Inferior parietal cortex (tissue), 1 donor: Measurements from ENCODE around the gene RANBP3.
"Not testable (repeated sequence)": the region's sequence is repeated elsewhere in the genome, so short reads cannot be mapped to it uniquely, and the experiment has no call there.

Experiments
- DNase-seq: peaks from one replicate; pipeline ENCODE4 v3.0.0-alpha.2; 2016; ENCODE audit errors: extremely low spot score

Gene RANBP3

GRCh38 chr19:5903624-5904351 is 74.2 kb downstream of the RANBP3 start, which contains the start of gene NDUFA11:
Gene NDUFA11 (minus strand): TSS chr19:5903790. CDS start chr19:5903708, 82 bp downstream.
- peak; percentile 92 for DNase-seq

GRCh38 chr19:5903056-5903623 is 74.8 kb downstream of the RANBP3 start:
- DNase-seq, result no peak

GRCh38 chr19:5900976-5901375 is 77.0 kb downstream of the RANBP3 start:
- DNase-seq, result no peak

- DNase-seq, result no peak
These were observed 78.0 kb downstream of the RANBP3 start for GRCh38 chr19:5899728-5900526.

GRCh38 chr19:5897189-5897969 is 80.6 kb downstream of the RANBP3 start:
- DNase-seq, result no peak

- DNase-seq, result no peak
These were observed 81.4 kb downstream of the RANBP3 start for GRCh38 chr19:5896365-5897076.

GRCh38 chr19:5895890-5896289 is 82.0 kb downstream of the RANBP3 start:
- no peak for DNase-seq

GRCh38 chr19:5895409-5895808 is 82.5 kb downstream of the RANBP3 start:
- DNase-seq, result no peak

GRCh38 chr19:5894704-5895349 is 83.1 kb downstream of the RANBP3 start:
- DNase-seq, result no peak

GRCh38 chr19:5893907-5894703 is 83.8 kb downstream of the RANBP3 start:
- DNase-seq, result no peak

GRCh38 chr19:5893296-5893903 is 84.5 kb downstream of the RANBP3 start:
- no peak for DNase-seq

- no peak for DNase-seq
These were observed 85.1 kb downstream of the RANBP3 start for GRCh38 chr19:5892772-5893275.

- peak; percentile 4 for DNase-seq
These were observed 85.8 kb downstream of the RANBP3 start for GRCh38 chr19:5891938-5892771.

- no peak for DNase-seq
These were observed 86.4 kb downstream of the RANBP3 start for GRCh38 chr19:5891572-5891937.

- DNase-seq, result no peak
These were observed 87.8 kb downstream of the RANBP3 start for GRCh38 chr19:5890099-5890498.

GRCh38 chr19:5889288-5889971 is 88.5 kb downstream of the RANBP3 start:
- no peak for DNase-seq

GRCh38 chr19:5884065-5884811 is 93.7 kb downstream of the RANBP3 start:
- DNase-seq, result not testable (repeated sequence)
